ENCODE data around the gene PODN.

The PODN gene

GRCh38 chr1:53089478-53090226, 27.6 kb downstream of the PODN start:
- no peak for DNase-seq (ENCODE audit: low spot score)

GRCh38 chr1:53090227-53091147, 28.5 kb downstream of the PODN start:
- no peak for DNase-seq (ENCODE audit: low spot score)

GRCh38 chr1:53091841-53092645, 30.0 kb downstream of the PODN start:
- peak; percentile 50 for DNase-seq (ENCODE audit: low spot score)

DNA sequence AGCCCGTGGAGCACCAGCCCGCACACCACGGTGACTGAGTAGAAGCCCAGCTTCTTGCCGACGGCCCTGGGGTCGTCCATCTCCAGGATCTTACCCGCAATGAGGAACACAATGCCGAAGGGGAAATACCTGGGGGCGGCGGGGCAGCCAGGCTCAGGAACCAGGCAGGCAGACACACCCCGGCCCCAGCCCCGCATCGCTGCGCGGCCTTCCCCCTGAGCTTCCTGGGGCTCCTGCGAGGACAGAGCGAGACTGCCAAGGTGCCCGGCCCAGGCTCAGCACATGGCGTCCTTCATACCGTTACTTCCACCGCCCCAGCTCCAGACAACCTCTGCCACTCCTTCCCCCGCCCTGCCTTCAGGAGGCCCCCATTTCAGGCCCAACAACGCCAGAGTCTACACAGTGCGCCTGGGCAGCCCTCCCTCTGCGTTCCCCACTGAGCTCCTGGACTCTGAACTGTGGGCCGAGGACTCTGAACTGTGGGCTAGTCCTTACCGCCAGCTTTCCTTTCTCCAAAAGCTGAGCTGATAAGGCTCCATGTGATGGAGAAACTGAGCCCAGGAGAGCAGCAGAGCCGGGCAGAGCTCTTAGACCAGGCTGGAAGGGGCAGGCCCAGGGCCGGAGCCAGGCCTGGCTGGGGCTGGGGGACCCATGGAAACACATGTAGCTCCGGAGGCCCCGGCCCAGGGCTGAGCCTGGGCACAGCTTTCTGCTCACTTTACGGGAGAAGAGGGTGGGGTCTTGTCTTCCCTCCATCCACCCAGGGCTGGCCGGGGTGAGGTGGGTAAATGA, 30.8 kb downstream of the PODN start:
- DNase-seq (ENCODE audit: low spot score) = no peak

DNA sequence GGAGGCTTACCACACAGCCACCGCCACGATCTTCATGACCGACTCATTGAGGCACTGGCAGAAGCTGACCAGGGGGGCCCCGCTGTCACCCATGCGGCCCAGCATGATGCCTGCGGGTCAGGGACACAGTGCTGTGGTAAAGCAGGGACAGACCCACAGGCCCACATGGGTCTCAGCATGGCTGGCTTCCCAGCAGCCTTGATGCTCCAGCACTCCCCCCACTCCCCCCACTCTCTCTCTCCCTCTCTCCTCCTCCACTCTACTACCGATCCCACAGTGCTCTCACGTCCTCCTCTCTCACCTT, 31.4 kb downstream of the PODN start:
- no peak for DNase-seq (ENCODE audit: low spot score)

- DNase-seq (ENCODE audit: low spot score) = no peak
Measured at GRCh38 chr1:53093778-53094532, 31.9 kb downstream of the PODN start.

GRCh38 chr1:53094533-53094919, 32.5 kb downstream of the PODN start:
- DNase-seq (ENCODE audit: low spot score) = no peak

- DNase-seq (ENCODE audit: low spot score) = no peak
Measured at GRCh38 chr1:53104289-53104913, 42.4 kb downstream of the PODN start.

DNA sequence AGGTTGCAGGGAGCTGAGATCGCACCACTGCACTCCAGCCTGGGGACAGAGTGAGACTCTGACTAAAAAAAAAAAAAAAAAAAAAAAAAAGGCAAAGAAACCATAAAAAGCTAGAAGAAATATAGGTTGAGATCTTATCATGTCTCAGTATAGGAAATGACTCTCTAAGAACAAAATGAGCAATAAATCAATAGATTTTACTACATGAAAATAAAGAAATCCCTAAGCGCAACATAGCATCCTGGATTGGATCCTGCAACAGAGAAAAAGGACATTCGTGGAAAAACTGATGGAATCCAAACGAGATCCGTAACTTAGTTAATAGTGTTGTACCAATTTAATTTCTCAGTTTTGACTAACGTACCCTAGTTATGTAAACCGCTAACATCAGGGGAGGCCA, 45.1 kb downstream of the PODN start:
- DNase-seq (ENCODE audit: low spot score) = no peak

DNA sequence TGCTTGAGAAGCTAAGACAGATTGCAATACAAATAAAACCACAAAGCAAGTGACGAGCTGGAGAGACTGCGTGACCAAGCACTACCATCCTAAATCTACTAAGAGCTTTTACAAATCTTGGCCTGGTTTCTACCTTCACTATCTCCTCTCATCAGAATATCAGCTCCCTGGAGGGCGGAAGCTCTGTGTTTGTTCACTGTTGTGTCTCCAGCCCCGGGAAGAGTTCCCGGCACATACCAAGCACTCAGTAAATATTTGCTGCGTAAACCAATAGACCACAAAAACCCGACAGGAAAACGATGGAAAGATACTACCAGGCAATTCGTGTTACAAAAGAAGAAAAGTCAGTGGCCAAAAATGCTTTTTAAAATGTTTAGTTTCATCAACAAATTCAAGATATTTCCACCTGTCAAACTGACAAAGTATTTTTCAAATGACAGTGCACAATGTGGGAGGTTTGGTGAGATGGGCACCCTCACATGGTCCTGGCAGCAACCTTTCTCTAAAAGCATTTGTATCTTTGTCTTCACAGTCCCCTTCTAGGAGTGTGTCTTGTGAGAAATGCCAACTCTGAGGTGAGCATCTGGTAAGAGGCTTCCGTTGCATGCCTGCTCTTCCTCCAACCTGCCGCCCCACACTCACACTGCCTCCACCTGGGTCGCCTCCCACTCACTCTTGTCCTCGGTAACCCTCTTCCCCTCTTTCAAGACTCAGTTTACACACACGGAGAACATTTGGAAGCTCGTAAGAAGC, 45.7 kb downstream of the PODN start:
- peak; percentile 76 for DNase-seq (ENCODE audit: low spot score)

DNA sequence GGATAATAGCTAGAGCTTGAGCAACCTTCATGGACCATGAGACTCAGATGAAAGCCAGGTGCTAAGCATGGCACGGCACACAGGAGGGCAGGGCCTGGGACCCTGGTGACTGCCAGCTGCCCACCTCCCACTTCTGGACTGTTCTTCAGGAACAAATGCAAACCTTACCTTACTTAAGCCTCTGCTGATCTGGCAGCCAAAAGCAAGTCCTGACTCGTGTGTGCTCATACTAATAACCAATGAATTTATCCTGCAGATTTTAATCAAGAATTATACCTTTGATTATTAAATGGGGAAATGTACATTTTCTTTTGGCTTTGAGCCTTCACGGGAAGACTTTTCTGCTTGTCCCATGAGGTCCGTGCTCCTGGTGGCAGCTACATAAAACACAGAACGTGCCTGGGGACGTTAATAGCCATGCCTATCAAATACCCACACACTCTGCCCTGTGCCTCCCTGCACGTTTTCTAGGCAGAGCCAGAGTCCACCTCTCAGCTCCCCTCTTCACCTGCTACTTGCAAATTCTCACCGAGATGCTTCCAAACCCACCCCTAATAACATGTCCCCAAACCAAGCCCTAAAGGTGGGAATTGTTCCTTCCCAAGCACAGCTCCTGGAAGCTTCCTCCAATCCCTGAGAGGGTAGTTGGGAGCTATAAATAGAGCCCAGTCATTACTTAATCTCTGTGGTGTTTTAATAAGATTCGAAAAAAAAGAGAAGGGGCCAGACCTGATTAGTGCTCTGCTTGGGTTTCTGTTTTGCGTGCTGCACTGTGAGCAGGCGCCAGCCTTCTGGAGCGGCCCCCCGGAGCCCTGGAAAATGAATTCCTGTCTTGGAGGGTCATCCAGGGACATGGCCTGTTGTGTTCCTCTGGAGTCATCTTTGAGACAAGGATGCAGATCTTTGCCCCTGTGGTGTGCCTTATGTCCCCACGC, 46.9 kb downstream of the PODN start:
- DNase-seq (ENCODE audit: low spot score) = peak; percentile 61

- DNase-seq (ENCODE audit: low spot score) = peak; percentile 58
Measured at GRCh38 chr1:53110370-53111072, 48.5 kb downstream of the PODN start.

DNA sequence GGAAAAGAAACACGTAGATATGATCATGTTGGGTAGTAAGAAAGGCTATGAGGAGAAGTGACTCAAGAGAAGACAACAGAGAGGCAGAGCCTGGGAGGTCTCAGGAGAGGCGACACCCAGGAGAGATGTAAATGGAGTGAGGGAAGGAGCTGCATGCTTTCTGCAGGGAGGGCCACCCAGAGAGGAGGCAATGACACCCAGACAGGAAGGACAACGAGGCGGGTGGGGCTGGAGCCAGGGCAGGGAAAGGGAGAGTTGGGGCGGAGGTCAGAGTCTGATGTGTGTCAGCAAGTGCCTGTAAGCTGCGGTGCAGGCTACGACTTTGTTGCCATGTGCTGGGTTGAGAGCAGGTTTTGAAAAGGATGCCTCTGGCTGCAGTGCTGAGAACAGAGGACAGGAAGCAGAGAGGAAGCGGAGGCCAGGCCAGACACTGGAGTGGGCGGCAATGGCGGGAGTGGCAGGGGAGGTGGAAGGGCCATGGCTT, 49.1 kb downstream of the PODN start:
- DNase-seq (ENCODE audit: low spot score) = no peak

DNA sequence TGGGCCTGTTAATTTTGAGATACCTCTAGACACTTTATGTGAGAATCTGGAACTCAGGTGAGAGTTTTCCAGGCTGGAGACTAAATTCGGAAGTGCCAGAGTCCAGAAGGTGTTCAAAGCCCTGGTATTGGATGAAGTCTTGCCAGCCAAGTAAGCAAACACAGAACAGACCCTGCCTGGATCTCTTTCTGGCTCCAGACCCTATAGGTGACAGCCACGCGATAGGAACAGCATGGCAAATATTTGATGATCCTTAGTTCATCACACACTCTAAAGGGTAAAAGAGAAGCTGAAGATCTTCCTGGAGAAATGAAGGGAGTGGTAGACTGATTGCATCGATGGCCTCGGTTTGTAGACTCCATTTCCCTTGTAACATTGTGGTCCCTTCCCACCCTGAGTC, 49.7 kb downstream of the PODN start:
- no peak for DNase-seq (ENCODE audit: low spot score)

GRCh38 chr1:53112271-53112774, 50.3 kb downstream of the PODN start:
- peak; percentile 82 for DNase-seq (ENCODE audit: low spot score)

DNA sequence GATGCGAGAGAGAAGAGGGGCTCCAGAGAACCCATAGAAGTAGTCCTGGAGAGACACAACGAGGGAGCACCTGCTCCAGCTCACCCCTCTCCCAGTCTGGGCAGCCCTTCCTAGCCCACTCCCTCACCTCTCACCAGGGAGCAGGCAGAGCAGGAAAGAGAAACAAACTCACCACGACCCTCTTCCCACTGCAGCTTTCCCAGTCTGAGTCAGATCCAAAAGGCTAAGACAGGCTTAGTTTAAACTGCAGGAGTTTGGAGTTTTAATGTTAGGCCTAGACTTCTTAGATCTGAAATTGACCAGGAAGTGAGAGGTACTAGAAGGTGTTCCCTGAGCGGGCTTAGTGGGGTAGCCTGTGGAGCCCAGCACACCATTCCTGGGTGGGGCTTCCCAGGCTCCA, 50.8 kb downstream of the PODN start:
- DNase-seq (ENCODE audit: low spot score) = no peak

DNA sequence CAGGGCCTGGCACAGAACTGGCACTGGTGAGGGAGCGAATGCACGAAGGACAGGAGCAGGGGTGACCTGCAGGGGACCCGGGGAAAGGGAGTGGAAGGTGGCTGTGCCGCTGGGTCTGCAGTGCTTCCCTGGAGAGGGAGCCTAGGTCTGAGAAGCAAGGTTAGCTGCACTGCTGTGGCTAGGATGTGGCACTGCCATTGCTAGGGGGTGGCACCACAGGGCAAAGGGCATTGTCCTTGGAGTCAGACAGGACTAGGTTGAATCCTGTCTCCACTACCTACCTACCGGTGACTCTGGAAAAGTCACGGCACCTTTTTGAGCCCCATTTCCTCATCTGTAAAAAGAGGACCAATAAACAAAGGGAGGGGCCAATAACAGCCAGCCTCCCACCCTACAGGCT, 52.1 kb downstream of the PODN start:
- no peak for DNase-seq (ENCODE audit: low spot score)
